Measurements from ENCODE around the gene C8B.

C8B gene

DNA sequence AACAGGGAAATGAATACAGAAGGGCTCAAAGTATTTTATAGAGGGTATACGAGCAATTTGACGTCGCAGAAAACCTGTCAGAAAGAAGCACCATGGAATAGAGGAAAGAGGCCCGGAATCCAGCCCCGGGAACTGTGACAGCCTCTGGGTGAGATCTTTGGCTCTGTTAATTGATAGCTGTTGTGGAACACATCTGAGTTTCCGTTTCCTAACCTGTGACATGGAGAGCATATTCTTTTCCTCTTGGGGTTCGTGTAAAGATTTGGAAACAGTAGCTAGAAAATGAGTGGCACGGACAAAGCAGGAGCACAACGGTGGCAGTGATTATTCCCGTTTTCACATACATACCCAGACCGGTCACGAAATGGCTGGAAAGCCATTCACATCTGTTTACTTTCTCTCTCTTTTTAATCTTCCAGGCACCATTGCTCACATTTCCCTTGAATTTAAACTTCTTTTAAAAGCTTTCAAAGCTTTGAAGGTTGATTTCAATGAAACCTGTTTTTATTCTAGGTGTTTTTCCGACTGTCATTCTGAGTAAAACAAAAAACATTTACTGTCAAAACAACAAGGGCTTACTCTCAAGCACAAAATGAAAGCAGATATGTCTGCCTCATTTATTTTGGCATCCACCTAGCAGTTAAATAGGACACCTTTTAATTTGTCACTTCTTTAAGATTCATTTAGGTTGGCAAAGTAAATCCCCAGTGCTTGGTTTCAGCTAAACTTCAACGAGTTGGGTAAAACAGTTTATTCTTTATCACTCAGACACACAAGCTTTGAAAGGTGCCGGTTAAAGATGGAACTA is 26.7 kb upstream of the C8B start:
- TF ChIP-seq GABPA (IDR thresholded peaks at IDR 0.05; ENCODE audit: low read depth) (no peak), SPI1 (IDR thresholded peaks at IDR 0.05; ENCODE audit: borderline replicate concordance, low read depth) (no peak), POLR2AphosphoS5 (IDR thresholded peaks at IDR 0.05; ENCODE audit: low read depth) (no peak)
- TF ChIP-seq, protein P1, sequence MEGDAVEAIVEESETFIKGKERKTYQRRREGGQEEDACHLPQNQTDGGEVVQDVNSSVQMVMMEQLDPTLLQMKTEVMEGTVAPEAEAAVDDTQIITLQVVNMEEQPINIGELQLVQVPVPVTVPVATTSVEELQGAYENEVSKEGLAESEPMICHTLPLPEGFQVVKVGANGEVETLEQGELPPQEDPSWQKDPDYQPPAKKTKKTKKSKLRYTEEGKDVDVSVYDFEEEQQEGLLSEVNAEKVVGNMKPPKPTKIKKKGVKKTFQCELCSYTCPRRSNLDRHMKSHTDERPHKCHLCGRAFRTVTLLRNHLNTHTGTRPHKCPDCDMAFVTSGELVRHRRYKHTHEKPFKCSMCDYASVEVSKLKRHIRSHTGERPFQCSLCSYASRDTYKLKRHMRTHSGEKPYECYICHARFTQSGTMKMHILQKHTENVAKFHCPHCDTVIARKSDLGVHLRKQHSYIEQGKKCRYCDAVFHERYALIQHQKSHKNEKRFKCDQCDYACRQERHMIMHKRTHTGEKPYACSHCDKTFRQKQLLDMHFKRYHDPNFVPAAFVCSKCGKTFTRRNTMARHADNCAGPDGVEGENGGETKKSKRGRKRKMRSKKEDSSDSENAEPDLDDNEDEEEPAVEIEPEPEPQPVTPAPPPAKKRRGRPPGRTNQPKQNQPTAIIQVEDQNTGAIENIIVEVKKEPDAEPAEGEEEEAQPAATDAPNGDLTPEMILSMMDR (IDR thresholded peaks at IDR 0.05; ENCODE audit: insufficient read depth, low read length): no peak
- TF ChIP-seq, protein P2, sequence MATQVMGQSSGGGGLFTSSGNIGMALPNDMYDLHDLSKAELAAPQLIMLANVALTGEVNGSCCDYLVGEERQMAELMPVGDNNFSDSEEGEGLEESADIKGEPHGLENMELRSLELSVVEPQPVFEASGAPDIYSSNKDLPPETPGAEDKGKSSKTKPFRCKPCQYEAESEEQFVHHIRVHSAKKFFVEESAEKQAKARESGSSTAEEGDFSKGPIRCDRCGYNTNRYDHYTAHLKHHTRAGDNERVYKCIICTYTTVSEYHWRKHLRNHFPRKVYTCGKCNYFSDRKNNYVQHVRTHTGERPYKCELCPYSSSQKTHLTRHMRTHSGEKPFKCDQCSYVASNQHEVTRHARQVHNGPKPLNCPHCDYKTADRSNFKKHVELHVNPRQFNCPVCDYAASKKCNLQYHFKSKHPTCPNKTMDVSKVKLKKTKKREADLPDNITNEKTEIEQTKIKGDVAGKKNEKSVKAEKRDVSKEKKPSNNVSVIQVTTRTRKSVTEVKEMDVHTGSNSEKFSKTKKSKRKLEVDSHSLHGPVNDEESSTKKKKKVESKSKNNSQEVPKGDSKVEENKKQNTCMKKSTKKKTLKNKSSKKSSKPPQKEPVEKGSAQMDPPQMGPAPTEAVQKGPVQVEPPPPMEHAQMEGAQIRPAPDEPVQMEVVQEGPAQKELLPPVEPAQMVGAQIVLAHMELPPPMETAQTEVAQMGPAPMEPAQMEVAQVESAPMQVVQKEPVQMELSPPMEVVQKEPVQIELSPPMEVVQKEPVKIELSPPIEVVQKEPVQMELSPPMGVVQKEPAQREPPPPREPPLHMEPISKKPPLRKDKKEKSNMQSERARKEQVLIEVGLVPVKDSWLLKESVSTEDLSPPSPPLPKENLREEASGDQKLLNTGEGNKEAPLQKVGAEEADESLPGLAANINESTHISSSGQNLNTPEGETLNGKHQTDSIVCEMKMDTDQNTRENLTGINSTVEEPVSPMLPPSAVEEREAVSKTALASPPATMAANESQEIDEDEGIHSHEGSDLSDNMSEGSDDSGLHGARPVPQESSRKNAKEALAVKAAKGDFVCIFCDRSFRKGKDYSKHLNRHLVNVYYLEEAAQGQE (IDR thresholded peaks at IDR 0.05; ENCODE audit: insufficient replicate concordance, low read depth): no peak
- Histone ChIP-seq H3K27me3 (ENCODE audit: insufficient read depth, poor library complexity, severe bottlenecking) (no peaks in the 10 kb centered on the region), H3K27ac (replicated peaks) (no peak overlapping the region), H3K4me3 (replicated peaks; ENCODE audit: insufficient read depth, low read length) (no peak overlapping the region)
- DNase-seq (ENCODE audit: low read depth in 1 of 2, low spot score in 1 of 2): no peak

DNA sequence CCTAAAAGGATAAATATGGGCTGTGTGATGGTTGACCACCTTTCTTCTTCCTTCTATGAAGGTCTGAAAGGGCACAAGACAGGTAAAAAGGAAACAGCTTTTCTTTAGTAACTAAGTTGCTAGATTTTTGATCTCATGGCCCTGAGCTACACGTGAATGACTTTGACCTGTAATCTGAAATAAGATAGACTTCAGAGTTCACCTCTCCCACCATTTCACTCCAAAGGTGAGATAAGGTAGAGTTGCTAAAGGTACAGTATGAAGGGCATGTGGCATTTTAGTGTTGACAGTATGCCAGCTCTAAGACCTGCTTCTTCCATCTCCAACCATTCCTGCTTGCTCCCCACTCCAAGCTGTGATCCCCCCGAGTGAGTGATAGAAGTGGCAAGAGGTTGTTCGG is 25.8 kb upstream of the C8B start:
- Histone ChIP-seq H3K4me3 (replicated peaks; ENCODE audit: insufficient read depth, low read length) (no peak overlapping the region), H3K27ac (replicated peaks) (no peak overlapping the region), H3K27me3 (ENCODE audit: insufficient read depth, poor library complexity, severe bottlenecking) (no peaks in the 10 kb centered on the region)
- TF ChIP-seq, protein P2 (IDR thresholded peaks at IDR 0.05; ENCODE audit: insufficient replicate concordance, low read depth): no peak
- no peak for TF ChIP-seq GABPA (IDR thresholded peaks at IDR 0.05; ENCODE audit: low read depth)
- no peak for DNase-seq (ENCODE audit: low read depth in 1 of 2, low spot score in 1 of 2)

DNA sequence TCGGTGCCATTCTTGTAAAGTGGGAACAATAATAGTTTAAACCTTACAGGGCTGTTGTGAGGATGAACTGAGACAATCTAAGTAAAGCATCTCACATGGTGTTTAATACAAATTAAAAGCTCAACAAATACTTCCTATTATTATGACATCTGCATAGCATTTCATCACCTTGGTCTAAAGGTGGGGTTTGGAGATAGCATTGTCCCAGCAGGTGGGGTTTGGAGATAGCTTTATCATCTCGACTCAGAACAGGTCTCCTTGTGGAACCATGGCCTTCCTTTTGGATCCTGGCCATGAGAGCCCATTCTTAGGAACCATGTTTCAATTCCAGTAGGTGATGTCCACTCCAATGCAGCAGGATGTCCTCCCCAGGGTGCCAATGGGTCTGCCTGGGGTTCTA is 20.6 kb upstream of the C8B start:
- H3K27ac ChIP-seq (replicated peaks): no peak overlapping the region
- TF ChIP-seq POLR2AphosphoS5 (IDR thresholded peaks at IDR 0.05; ENCODE audit: low read depth): no peak
- TF ChIP-seq, protein P1 (IDR thresholded peaks at IDR 0.05; ENCODE audit: insufficient read depth, low read length): no peak
- TF ChIP-seq GABPA (IDR thresholded peaks at IDR 0.05; ENCODE audit: low read depth): no peak
- TF ChIP-seq, protein P2 (IDR thresholded peaks at IDR 0.05; ENCODE audit: insufficient replicate concordance, low read depth): no peak
- no peak for TF ChIP-seq SPI1 (IDR thresholded peaks at IDR 0.05; ENCODE audit: borderline replicate concordance, low read depth)
- H3K27me3 ChIP-seq (ENCODE audit: insufficient read depth, poor library complexity, severe bottlenecking): no peaks in the 10 kb centered on the region

More for the DNA sequence above, 20.6 kb upstream of the C8B start:
- no peak overlapping the region for H3K4me3 ChIP-seq (replicated peaks; ENCODE audit: insufficient read depth, low read length)
- no peak for DNase-seq (ENCODE audit: low read depth in 1 of 2, low spot score in 1 of 2)
